Esophagus squamous epithelium (tissue), 4 donors: Measurements from ENCODE around the gene TRAP1.

Experiments
- POLR2A ChIP-seq, 4 donors: fragments of 450-650 bp; IDR thresholded peaks; one replicate each; pipeline ENCODE4 v1.6.1; 2017; ENCODE audit warnings: antibody characterized with exemption in 4 of 4, mild to moderate bottlenecking in 4 of 4, moderate library complexity in 3 of 4
- TF ChIP-seq, protein P1 (sequence below), 6 experiments: fragments of 450-650 bp in 4 of 6; fragments of 200-600 bp in 2 of 6; sonication (generic) in 2 of 6; IDR thresholded peaks; one replicate each; pipeline ENCODE4 v1.5.1; 2016 to 2019; ENCODE audit warnings: antibody characterized with exemption in 6 of 6, mild to moderate bottlenecking in 4 of 6, moderate library complexity in 4 of 6

DNA sequence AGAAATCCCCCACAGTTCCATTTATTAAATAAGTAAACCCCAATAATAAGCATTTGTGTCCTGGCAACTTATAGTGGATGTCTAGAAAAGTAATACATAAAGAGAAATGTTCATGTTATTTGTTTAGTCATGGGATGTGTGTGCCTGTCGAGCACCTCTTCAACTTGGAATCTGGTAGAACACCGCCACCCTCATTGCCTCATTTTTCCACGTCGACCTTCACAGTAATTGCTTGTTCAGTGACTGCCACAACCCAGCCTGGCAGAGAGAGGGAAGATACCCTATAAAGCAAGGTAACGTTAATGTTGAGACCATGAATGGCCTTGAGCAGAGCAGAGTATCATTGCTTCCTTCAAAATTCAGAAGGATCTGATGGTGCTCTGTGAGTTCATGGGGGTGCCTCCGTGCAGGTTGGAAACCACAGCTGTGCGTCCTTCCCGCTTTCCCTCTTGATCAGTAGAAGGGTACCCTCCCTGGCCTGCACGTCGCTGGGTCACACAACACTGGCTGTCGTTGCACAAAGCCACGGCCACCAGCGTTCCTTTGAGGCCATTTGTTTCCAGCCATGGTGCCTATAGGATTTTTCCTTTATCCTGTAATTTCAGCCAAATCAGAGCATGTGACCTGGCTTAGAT is 66.6 kb downstream of the TRAP1 start:
- TF ChIP-seq, protein P1, sequence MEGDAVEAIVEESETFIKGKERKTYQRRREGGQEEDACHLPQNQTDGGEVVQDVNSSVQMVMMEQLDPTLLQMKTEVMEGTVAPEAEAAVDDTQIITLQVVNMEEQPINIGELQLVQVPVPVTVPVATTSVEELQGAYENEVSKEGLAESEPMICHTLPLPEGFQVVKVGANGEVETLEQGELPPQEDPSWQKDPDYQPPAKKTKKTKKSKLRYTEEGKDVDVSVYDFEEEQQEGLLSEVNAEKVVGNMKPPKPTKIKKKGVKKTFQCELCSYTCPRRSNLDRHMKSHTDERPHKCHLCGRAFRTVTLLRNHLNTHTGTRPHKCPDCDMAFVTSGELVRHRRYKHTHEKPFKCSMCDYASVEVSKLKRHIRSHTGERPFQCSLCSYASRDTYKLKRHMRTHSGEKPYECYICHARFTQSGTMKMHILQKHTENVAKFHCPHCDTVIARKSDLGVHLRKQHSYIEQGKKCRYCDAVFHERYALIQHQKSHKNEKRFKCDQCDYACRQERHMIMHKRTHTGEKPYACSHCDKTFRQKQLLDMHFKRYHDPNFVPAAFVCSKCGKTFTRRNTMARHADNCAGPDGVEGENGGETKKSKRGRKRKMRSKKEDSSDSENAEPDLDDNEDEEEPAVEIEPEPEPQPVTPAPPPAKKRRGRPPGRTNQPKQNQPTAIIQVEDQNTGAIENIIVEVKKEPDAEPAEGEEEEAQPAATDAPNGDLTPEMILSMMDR (IDR thresholded peaks at IDR 0.05): no peak
- no peak for TF ChIP-seq POLR2A (IDR thresholded peaks at IDR 0.05)
